Brain microvascular endothelial cell (primary cell): ENCODE measurements around the gene DPYD.
A peak's percentile ranks its signal among the peaks of the same experiment; 100 is the strongest.

Experiments
- DNase-seq: peaks from one replicate; pipeline ENCODE4 v3.0.0-alpha.2; 2020
- H3K27ac ChIP-seq: fragments of 250-450 bp; sonication (Bioruptor Pico); 2 replicates; pipeline ENCODE4 v1.5.1; 2020; ENCODE audit warnings: mild to moderate bottlenecking, moderate library complexity
- H3K27me3 ChIP-seq: fragments of 250-450 bp; sonication (Bioruptor Pico); replicated peaks from 2 replicates; pipeline ENCODE4 v1.5.1; 2020; ENCODE audit warnings: mild to moderate bottlenecking
- H3K36me3 ChIP-seq: fragments of 250-450 bp; sonication (Bioruptor Pico); replicated peaks from 2 replicates; pipeline ENCODE4 v1.5.1; 2020; ENCODE audit warnings: mild to moderate bottlenecking
- H3K4me3 ChIP-seq: 2 replicates; pipeline ENCODE4 v1.5.1; 2011; ENCODE audit warnings: low read depth, mild to moderate bottlenecking, control low read depth, low read length, moderate library complexity
- CTCF ChIP-seq: IDR thresholded peaks from 2 replicates; pipeline ENCODE4 v1.5.1; 2011; ENCODE audit warnings: low read depth, mild to moderate bottlenecking, moderate library complexity, low read length, control low read depth, inconsistent platforms; ENCODE audit errors: missing control alignments
- in situ Hi-C: cut with HindIII; loops from 2 replicates; pipeline ENCODE4 v1.10.0; 2017; ENCODE audit warnings: low sequenced_read_pairs, low pct_ligation_motif_present

DPYD gene

GRCh38 chr1:97632075-97632474 lies 288.8 kb downstream of the DPYD start:
- peak; percentile 57 for DNase-seq
- H3K27me3 ChIP-seq, result no peaks in the 10 kb centered on the region
- TF ChIP-seq CTCF, result no peak
- no peaks in the 10 kb centered on the region for H3K36me3 ChIP-seq
- in situ Hi-C loops, result no loop called here
- no peak overlapping the region for H3K4me3 ChIP-seq
- no peak overlapping the region for H3K27ac ChIP-seq

- DNase-seq, result no peak
- Histone ChIP-seq H3K4me3 (no peak overlapping the region), H3K36me3 (no peaks in the 10 kb centered on the region), H3K27me3 (no peaks in the 10 kb centered on the region), H3K27ac (no peak overlapping the region)
- in situ Hi-C loops, result no loop called here
- no peak for TF ChIP-seq CTCF
These were observed 289.9 kb downstream of the DPYD start for GRCh38 chr1:97630948-97631347.

GRCh38 chr1:97630281-97630680 lies 290.6 kb downstream of the DPYD start:
- no peak overlapping the region for H3K27ac ChIP-seq
- in situ Hi-C loops, result no loop called here
- TF ChIP-seq CTCF, result no peak
- H3K27me3 ChIP-seq, result no peaks in the 10 kb centered on the region
- no peaks in the 10 kb centered on the region for H3K36me3 ChIP-seq
- no peak overlapping the region for H3K4me3 ChIP-seq
- no peak for DNase-seq

GRCh38 chr1:97623220-97623619 lies 297.6 kb downstream of the DPYD start:
- Histone ChIP-seq H3K36me3 (no peaks in the 10 kb centered on the region), H3K27ac (no peak overlapping the region), H3K27me3 (no peaks in the 10 kb centered on the region), H3K4me3 (no peak overlapping the region)
- no peak for TF ChIP-seq CTCF
- no peak for DNase-seq
- in situ Hi-C loops, result no loop called here

- H3K36me3 ChIP-seq, result no peaks in the 10 kb centered on the region
- H3K4me3 ChIP-seq, result no peak overlapping the region
- no peak for TF ChIP-seq CTCF
- no peak for DNase-seq
- H3K27ac ChIP-seq, result no peak overlapping the region
- in situ Hi-C loops, result no loop called here
- H3K27me3 ChIP-seq, result no peaks in the 10 kb centered on the region
These were observed 298.9 kb downstream of the DPYD start for GRCh38 chr1:97621955-97622354.

- in situ Hi-C loops, result no loop called here
- Histone ChIP-seq H3K36me3 (no peaks in the 10 kb centered on the region), H3K4me3 (no peak overlapping the region), H3K27me3 (no peaks in the 10 kb centered on the region), H3K27ac (no peak overlapping the region)
- TF ChIP-seq CTCF, result no peak
- no peak for DNase-seq
These were observed 301.1 kb downstream of the DPYD start for GRCh38 chr1:97619706-97620105.
